ENCODE results near the gene DNAJC22.
A peak's percentile ranks its signal among the peaks of the same experiment; 100 is the strongest.
"Not testable (repeated sequence)": the region's sequence is repeated elsewhere in the genome, so short reads cannot be mapped to it uniquely, and the experiment has no call there.

DNAJC22 gene

DNA sequence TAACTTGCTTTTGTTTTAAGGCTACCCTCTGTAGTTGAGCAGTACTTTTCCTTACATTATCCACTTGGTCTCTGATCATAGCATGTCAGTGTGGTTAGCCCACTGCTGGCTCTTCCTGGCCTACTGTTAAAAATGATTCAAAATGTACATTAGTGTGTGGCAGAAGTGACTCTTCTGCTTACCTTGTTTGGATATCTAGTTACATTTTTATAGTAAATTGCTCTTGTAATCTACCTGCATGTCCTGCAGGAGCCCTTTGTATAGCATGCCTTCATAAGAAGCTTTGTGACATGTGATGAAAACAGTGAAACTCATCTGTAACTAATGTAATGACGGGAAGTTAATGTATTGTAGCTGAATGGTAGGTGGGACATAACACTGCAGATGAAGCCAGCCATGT is 28.7 kb downstream of the DNAJC22 start:
- no peak for DNase-seq (ENCODE audit: low spot score)

DNA sequence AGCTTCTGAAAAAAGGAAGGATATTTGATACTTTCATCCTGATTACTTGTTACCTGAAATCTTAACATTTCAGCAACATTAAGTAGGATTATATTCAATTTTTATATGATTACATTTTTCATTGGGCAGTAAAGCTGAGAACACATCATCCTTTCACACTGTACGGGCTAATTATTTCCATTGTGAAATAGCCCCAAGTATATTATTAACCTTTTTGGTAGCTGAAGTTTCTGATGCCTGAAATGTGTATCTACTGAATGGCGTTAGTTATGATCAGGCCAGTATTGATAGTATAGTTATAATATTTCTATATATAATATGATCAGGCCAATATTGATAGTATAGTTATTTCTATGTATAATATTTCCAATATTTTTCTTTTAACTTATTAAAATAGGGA is 30.7 kb downstream of the DNAJC22 start:
- no peak for DNase-seq (ENCODE audit: low spot score)

DNA sequence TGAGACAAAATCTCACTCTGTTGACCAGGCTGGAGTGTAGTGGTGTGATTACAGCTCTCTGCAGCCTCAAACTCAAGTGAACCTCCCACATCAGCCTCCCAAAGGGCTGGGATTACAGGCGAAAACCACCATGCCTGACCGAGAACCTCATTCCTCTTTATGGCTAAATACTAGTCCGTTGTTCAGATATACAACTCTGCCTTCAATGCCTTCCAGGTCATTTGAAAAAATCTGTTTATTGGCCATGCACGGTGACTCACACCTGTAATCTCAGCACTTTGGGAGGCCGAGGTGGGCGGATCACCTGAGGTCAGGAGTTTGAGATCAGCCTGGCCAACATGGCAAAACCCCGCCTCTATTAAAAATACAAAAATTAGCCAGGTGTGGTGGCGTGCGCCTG is 33.5 kb downstream of the DNAJC22 start:
- not testable (repeated sequence) for DNase-seq (ENCODE audit: low spot score)

DNA sequence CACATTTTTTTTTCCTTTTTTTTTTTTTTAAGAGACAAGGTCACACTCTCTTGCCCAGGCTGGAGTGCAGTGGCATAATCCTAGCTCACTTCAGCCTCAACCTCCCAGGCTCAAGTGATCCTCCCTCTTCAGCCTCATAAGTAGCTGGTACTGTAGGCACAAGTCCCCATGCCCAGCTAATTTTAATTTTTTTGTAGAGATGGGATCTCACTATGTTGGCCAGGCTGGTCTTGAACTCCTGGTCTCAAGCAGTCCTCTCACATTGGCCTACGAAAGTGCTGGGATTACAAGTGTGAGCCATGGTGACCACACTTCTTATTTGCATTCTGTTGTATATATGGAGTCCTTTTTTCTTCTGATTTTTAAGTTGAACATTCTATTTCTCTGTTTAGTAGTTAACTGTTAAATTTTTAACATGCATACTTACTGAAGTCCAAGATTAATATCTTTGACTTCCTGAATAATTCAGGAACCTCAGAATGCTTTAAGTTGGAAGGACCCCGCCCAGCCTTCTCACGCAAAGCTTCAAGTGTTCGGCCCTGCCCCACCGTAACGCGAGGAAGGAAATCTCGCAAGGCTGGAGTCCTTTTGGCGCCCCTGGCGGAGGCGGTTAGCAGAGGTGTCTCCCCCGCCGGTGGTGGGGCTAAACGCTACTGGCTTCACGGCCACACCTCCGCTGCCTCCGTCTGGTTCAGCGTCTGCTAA is 42.1 kb downstream of the DNAJC22 start:
- DNase-seq (ENCODE audit: low spot score): peak; percentile 20

DNA sequence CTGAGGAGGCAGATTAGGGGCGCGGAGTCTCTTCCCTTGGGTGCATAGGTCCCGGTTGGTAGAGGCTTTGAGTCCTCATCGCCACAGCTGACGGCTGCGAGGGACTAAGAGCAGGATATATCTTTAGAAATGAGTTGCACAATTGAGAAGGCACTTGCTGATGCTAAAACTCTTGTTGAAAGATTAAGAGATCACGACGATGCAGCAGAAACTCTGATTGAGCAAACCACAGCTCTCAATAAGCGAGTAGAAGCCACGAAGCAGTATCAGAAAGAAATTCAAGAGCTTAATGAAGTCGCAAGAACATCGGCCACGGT is 42.7 kb downstream of the DNAJC22 start:
- DNase-seq (ENCODE audit: low spot score): no peak

DNA sequence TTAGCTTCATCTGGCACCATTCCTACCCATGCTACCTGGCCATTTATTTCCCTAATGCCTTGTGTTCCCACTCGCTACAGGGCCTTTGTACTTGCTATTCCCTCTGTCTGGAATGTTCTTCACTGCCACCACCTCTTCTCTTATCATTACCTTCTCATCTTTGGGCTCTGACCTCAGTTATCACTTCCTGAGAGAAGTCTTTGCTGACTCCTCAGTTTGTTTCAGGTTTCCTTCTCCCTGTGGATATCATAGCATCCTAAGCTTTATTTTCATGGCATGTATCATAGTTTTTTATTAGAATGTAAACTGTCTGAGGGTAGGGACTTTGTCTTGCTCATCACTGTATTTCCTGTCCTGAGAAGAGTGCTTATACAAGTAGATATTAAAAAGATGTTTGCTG is 50.3 kb downstream of the DNAJC22 start:
- DNase-seq (ENCODE audit: low spot score): no peak

DNA sequence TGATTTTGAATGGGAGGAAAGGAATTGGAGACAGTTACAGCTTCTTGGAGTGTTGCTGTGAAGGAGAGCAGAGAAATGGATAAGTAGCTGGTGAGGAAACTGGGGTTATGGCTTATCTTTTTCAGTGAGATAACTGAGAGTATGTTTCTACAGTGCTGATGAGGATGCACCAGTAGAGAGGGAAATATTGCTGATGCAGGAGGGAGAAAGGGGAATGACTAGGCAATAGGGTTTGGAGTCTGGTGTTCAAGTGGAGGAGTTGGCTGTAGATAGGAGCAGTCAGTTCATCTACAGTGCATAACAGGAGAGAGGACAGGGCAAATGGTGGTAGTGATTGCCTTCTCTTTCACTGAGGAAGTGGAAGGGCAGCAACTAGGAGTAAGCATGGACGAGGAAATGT is 53.6 kb downstream of the DNAJC22 start:
- DNase-seq (ENCODE audit: low spot score): no peak

All from hematopoietic multipotent progenitor cell treated with erythropoietin and hydrocortisone succinate and interleukin-3 and kit ligand, for 15 days (in vitro differentiated cells).